ENCODE results near the gene MYH13. TPM values are rescaled to one million over a fixed set of nuclear protein-coding genes. Genes with fewer than 3 reads are reported as not detected.

Gene MYH13
- total RNA-seq, 6 experiments from 2014 or later, result not detected

GRCh38 chr17:10270258-10270657 is 102.5 kb downstream of the MYH13 start:
- H3K4me3 Mint-ChIP-seq, result no peak overlapping the region
- peaks cover 5% of the 10 kb centered on the region; the same call in 1 of the 2 replicates for H3K27me3 Mint-ChIP-seq (ENCODE audit: insufficient read depth)
- H3K36me3 Mint-ChIP-seq (ENCODE audit: low read depth), result peaks cover 9% of the 10 kb centered on the region
- peaks cover 19% of the 10 kb centered on the region for H3K9me3 Mint-ChIP-seq
- H3K27ac Mint-ChIP-seq, result no peak overlapping the region
- no peak for DNase-seq
- H3K4me1 Mint-ChIP-seq (ENCODE audit: low read depth), result peaks cover 17% of the 10 kb centered on the region; the same call in 1 of the 2 replicates
- TF ChIP-seq CTCF (IDR thresholded peaks at IDR 0.05), result no peak

GRCh38 chr17:10268005-10268404 is 104.8 kb downstream of the MYH13 start:
- DNase-seq, result no peak
- Mint-ChIP-seq H3K27ac (no peak overlapping the region), H3K4me1 (ENCODE audit: low read depth) (peaks cover 24% of the 10 kb centered on the region; the same call in 1 of the 2 replicates), H3K4me3 (no peak overlapping the region), H3K27me3 (ENCODE audit: insufficient read depth) (peaks cover 5% of the 10 kb centered on the region; the same call in 1 of the 2 replicates), H3K36me3 (ENCODE audit: low read depth) (peaks cover 9% of the 10 kb centered on the region), H3K9me3 (peaks cover 17% of the 10 kb centered on the region)
- no peak for TF ChIP-seq CTCF (IDR thresholded peaks at IDR 0.05)

GRCh38 chr17:10266296-10266876 is 106.4 kb downstream of the MYH13 start:
- Mint-ChIP-seq H3K4me1 (ENCODE audit: low read depth) (peaks cover 24% of the 10 kb centered on the region; the same call in 1 of the 2 replicates), H3K27ac (peak overlapping the region; percentile 73; the same call in 1 of the 2 replicates), H3K27me3 (ENCODE audit: insufficient read depth) (peaks cover 3% of the 10 kb centered on the region; the same call in 1 of the 2 replicates), H3K9me3 (peaks cover 12% of the 10 kb centered on the region), H3K4me3 (no peak overlapping the region), H3K36me3 (ENCODE audit: low read depth) (peaks cover 9% of the 10 kb centered on the region)
- DNase-seq, result no peak
- TF ChIP-seq CTCF (IDR thresholded peaks at IDR 0.05), result no peak

GRCh38 chr17:10265100-10265810 is 107.6 kb downstream of the MYH13 start:
- H3K9me3 Mint-ChIP-seq, result peaks cover 11% of the 10 kb centered on the region
- peak; percentile 89 for DNase-seq
- peaks cover 9% of the 10 kb centered on the region for H3K36me3 Mint-ChIP-seq (ENCODE audit: low read depth)

GRCh38 chr17:10264051-10264450 is 108.8 kb downstream of the MYH13 start:
- no peak overlapping the region for H3K27ac Mint-ChIP-seq
- H3K4me1 Mint-ChIP-seq (ENCODE audit: low read depth), result peaks cover 24% of the 10 kb centered on the region; the same call in 1 of the 2 replicates

More at GRCh38 chr17:10265100-10265810, 107.6 kb downstream of the MYH13 start:
- Mint-ChIP-seq H3K27ac (peak overlapping the region; percentile 73), H3K4me1 (ENCODE audit: low read depth) (peaks cover 24% of the 10 kb centered on the region; the same call in 1 of the 2 replicates), H3K4me3 (peak overlapping the region; percentile 1; the same call in 1 of the 2 replicates), H3K27me3 (ENCODE audit: insufficient read depth) (no peaks in the 10 kb centered on the region; the same call in 1 of the 2 replicates)
- no peak for TF ChIP-seq CTCF (IDR thresholded peaks at IDR 0.05)

More at GRCh38 chr17:10264051-10264450, 108.8 kb downstream of the MYH13 start:
- Mint-ChIP-seq H3K9me3 (peaks cover 11% of the 10 kb centered on the region), H3K27me3 (ENCODE audit: insufficient read depth) (no peaks in the 10 kb centered on the region; the same call in 1 of the 2 replicates), H3K4me3 (no peak overlapping the region), H3K36me3 (ENCODE audit: low read depth) (peaks cover 9% of the 10 kb centered on the region)
- no peak for TF ChIP-seq CTCF (IDR thresholded peaks at IDR 0.05)
- DNase-seq, result no peak
